ENCODE data around the gene TSPAN4. TPM values are rescaled to one million over a fixed set of nuclear protein-coding genes. Genes with fewer than 3 reads are reported as not detected.

Gene TSPAN4
- total RNA-seq, 2 experiments from 2014 or later, result 9.4 to 12.1 TPM

GRCh38 chr11:883527-883926, 40.9 kb downstream of the TSPAN4 start:
- ChIA-PET POLR2A (no interaction called here), CTCF (ENCODE audit: unreplicated experiment) (no interaction called here)
- H3K9me3 ChIP-seq (ENCODE audit: low read length), result no peaks in the 10 kb centered on the region
- H3K4me1 ChIP-seq (ENCODE audit: insufficient read depth, low read length, poor library complexity, severe bottlenecking), result no peaks in the 10 kb centered on the region
- DNase-seq (ENCODE audit: low spot score), result no peak
- peaks cover 60% of the 10 kb centered on the region for H3K36me3 ChIP-seq (ENCODE audit: insufficient read depth, low read length)
- no peak overlapping the region for H2AFZ ChIP-seq (ENCODE audit: low read length)
- no peak overlapping the region for H3K27ac ChIP-seq (ENCODE audit: low read depth, low read length, poor library complexity, severe bottlenecking)
- no peaks in the 10 kb centered on the region for H3K79me2 ChIP-seq (ENCODE audit: insufficient read depth, low read depth, low read length)
- TF ChIP-seq EZH2phosphoT487 (IDR thresholded peaks at IDR 0.05; ENCODE audit: borderline replicate concordance, low read depth, low read length) (no peak), CTCF (conservative IDR thresholded peaks at IDR 0.05; ENCODE audit: low read length) (no peak)
- H3K4me3 ChIP-seq (ENCODE audit: low read depth, low read length, poor library complexity, severe bottlenecking), result no peak overlapping the region
- BruUV-seq (replicated peaks), result no TSS peak
- intact Hi-C loops (cut with micrococcal nuclease; ENCODE audit: unreplicated experiment), result no loop called here
- no peak overlapping the region for H3K4me2 ChIP-seq (ENCODE audit: low read length)
- H3K9me2 ChIP-seq (ENCODE audit: insufficient read depth, low read length), result no peaks in the 10 kb centered on the region
- no peaks in the 10 kb centered on the region for H4K20me1 ChIP-seq (ENCODE audit: insufficient read depth, low read length)

- Histone ChIP-seq H3K9me2 (ENCODE audit: insufficient read depth, low read length) (no peaks in the 10 kb centered on the region), H3K4me1 (ENCODE audit: insufficient read depth, low read length, poor library complexity, severe bottlenecking) (no peaks in the 10 kb centered on the region), H3K79me2 (ENCODE audit: insufficient read depth, low read depth, low read length) (no peaks in the 10 kb centered on the region), H3K4me3 (ENCODE audit: low read depth, low read length, poor library complexity, severe bottlenecking) (no peak overlapping the region), H4K20me1 (ENCODE audit: insufficient read depth, low read length) (no peaks in the 10 kb centered on the region), H3K4me2 (ENCODE audit: low read length) (no peak overlapping the region), H3K27ac (ENCODE audit: low read depth, low read length, poor library complexity, severe bottlenecking) (no peak overlapping the region), H2AFZ (ENCODE audit: low read length) (no peak overlapping the region), H3K9me3 (ENCODE audit: low read length) (no peaks in the 10 kb centered on the region), H3K36me3 (ENCODE audit: insufficient read depth, low read length) (peaks cover 54% of the 10 kb centered on the region)
- ChIA-PET CTCF (ENCODE audit: unreplicated experiment) (no interaction called here), POLR2A (no interaction called here)
- intact Hi-C loops (cut with micrococcal nuclease; ENCODE audit: unreplicated experiment), result no loop called here
- no TSS peak for BruUV-seq (replicated peaks)
- DNase-seq (ENCODE audit: low spot score), result no peak
- TF ChIP-seq EZH2phosphoT487 (IDR thresholded peaks at IDR 0.05; ENCODE audit: borderline replicate concordance, low read depth, low read length) (no peak), CTCF (conservative IDR thresholded peaks at IDR 0.05; ENCODE audit: low read length) (no peak)
These were observed 42.0 kb downstream of the TSPAN4 start for GRCh38 chr11:884578-885070.

GRCh38 chr11:886568-886967, 43.9 kb downstream of the TSPAN4 start:
- peaks cover 41% of the 10 kb centered on the region for H3K36me3 ChIP-seq (ENCODE audit: insufficient read depth, low read length)
- POLR2A ChIA-PET, result interaction anchor here (0.6 kb wide), 1 partner anchor 392 kb away, joined by 3 read pairs; no protein-coding TSS in a partner anchor

More at GRCh38 chr11:886568-886967, 43.9 kb downstream of the TSPAN4 start:
- H3K79me2 ChIP-seq (ENCODE audit: insufficient read depth, low read depth, low read length), result no peaks in the 10 kb centered on the region
- BruUV-seq (replicated peaks), result no TSS peak
- intact Hi-C loops (cut with micrococcal nuclease; ENCODE audit: unreplicated experiment), result no loop called here
- CTCF ChIA-PET (ENCODE audit: unreplicated experiment), result no interaction called here
- H3K9me3 ChIP-seq (ENCODE audit: low read length), result no peaks in the 10 kb centered on the region
- no peaks in the 10 kb centered on the region for H3K4me1 ChIP-seq (ENCODE audit: insufficient read depth, low read length, poor library complexity, severe bottlenecking)
- H3K27ac ChIP-seq (ENCODE audit: low read depth, low read length, poor library complexity, severe bottlenecking), result no peak overlapping the region
- H3K9me2 ChIP-seq (ENCODE audit: insufficient read depth, low read length), result no peaks in the 10 kb centered on the region
- no peak overlapping the region for H3K4me3 ChIP-seq (ENCODE audit: low read depth, low read length, poor library complexity, severe bottlenecking)
- H2AFZ ChIP-seq (ENCODE audit: low read length), result no peak overlapping the region
- no peaks in the 10 kb centered on the region for H4K20me1 ChIP-seq (ENCODE audit: insufficient read depth, low read length)
- TF ChIP-seq CTCF (conservative IDR thresholded peaks at IDR 0.05; ENCODE audit: low read length), result no peak
- no peak for TF ChIP-seq EZH2phosphoT487 (IDR thresholded peaks at IDR 0.05; ENCODE audit: borderline replicate concordance, low read depth, low read length)
- H3K4me2 ChIP-seq (ENCODE audit: low read length), result no peak overlapping the region
- no peak for DNase-seq (ENCODE audit: low spot score)

Data from OCI-LY7 (cell line).